Sigmoid colon (tissue), 7 donors: ENCODE data around the gene EGFLAM. TPM values are rescaled to one million over a fixed set of nuclear protein-coding genes. Genes with fewer than 3 reads are reported as not detected.
"Not testable (repeated sequence)": the region's sequence is repeated elsewhere in the genome, so short reads cannot be mapped to it uniquely, and the experiment has no call there.

Experiments used
- DNase-seq: peaks from one replicate; pipeline ENCODE4 v3.0.0-alpha.2; 2019
- H3K27ac ChIP-seq, 4 donors: fragments of 200-600 bp; sonication (generic); one replicate each; pipeline ENCODE4 v1.5.1; 2016 to 2019; ENCODE audit warnings: mild to moderate bottlenecking in 1 of 4
- H3K27me3 ChIP-seq, 3 donors: fragments of 200-600 bp; sonication (generic); one replicate each; pipeline ENCODE4 v1.5.1; 2019; ENCODE audit warnings: mild to moderate bottlenecking in 1 of 3
- H3K36me3 ChIP-seq, 4 donors: fragments of 200-600 bp; sonication (generic); one replicate each; pipeline ENCODE4 v1.5.1; 2016 to 2019
- H3K4me1 ChIP-seq, 4 donors: fragments of 200-600 bp; sonication (generic); one replicate each; pipeline ENCODE4 v1.5.1; 2017 to 2019
- H3K4me3 ChIP-seq, 4 donors: fragments of 200-600 bp; sonication (generic); one replicate each; pipeline ENCODE4 v1.5.1; 2017 to 2019; ENCODE audit warnings: mild to moderate bottlenecking in 2 of 4, moderate library complexity in 1 of 4
- H3K9me3 ChIP-seq, 4 donors: fragments of 200-600 bp in 3 of 4; sonication (generic) in 3 of 4; one replicate each; pipeline versions ENCODE4 v1.5.1 to v1.6.1; 2013 to 2019
- EP300 ChIP-seq, 4 donors: sonication (generic); formaldehyde crosslinking; IDR thresholded peaks; one replicate each; pipeline ENCODE4 v1.6.1; 2017; ENCODE audit warnings: antibody characterized with exemption in 4 of 4
- POLR2A ChIP-seq, 2 donors: fragments of 450-650 bp; IDR thresholded peaks; one replicate each; pipeline ENCODE4 v1.6.1; 2016; ENCODE audit warnings: antibody characterized with exemption in 2 of 2, mild to moderate bottlenecking in 2 of 2, moderate library complexity in 2 of 2
- POLR2AphosphoS5 ChIP-seq, 4 donors: sonication (generic); formaldehyde crosslinking; IDR thresholded peaks; one replicate each; pipeline ENCODE4 v1.6.1; 2017; ENCODE audit warnings: antibody characterized with exemption in 4 of 4
- WGBS, 2 donors: extraction: QIAGEN DNeasy Blood & Tissue Kit; methylation state at CpG; one replicate each; pipeline ENCODE4 v1.1.7; 2013; 5-methylcytosine and 5-hydroxymethylcytosine counted together
- intact Hi-C: fragments of 100-400 bp; cut with DNase I; formaldehyde crosslinking; loops from one replicate; pipeline ENCODE4 v1.15.1; 2023
- polyA plus RNA-seq, 3 donors: library from polyadenylated mRNA; stranded (reverse); fragments of 200-250 nt; gene quantifications; one replicate each; pipeline ENCODE4 v1.2.3, GENCODE V29; 2013
- total RNA-seq, 4 donors: library from RNA; depleted of rRNA; stranded (reverse); fragments of >200 nt; gene quantifications; one replicate each; pipeline ENCODE4 v1.1.0, GENCODE V29; 2016
- TF ChIP-seq, protein P1 (sequence below), 4 experiments: fragments of 450-650 bp in 3 of 4; fragments of 200-600 bp in 1 of 4; IDR thresholded peaks; one replicate each; pipeline ENCODE4 v1.5.1; 2016 to 2019; ENCODE audit warnings: antibody characterized with exemption in 4 of 4, mild to moderate bottlenecking in 3 of 4, moderate library complexity in 2 of 4
- donor health status: healthy with polysubstance abuse.
- donor health status: Bipolar disorder and iron deficiency.
- donor health status: healthy.

EGFLAM gene
- total and polyA plus RNA-seq, 7 donors = 0.46 to 5.7 (median 2.5) TPM

DNA sequence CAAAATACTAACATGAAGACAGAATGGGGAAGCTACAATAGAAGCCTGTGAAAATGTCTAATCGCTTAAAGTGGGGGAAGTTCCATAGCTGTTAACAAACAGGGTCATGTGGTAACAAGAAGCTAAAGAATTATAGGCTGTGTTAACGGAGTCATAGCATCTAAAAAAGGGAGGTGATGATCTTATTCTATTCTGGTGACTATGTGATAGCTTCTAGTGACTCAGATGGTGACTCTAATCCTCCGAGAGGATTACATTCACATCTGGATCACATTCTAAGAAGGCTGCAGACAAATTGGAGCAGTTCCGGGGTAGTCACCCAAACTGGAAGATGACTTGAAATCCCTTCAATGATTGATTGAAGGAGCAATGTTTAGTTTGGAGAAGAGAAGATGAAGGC, 156.0 kb downstream of the EGFLAM start:
- Histone ChIP-seq H3K9me3 (no peaks in the 10 kb centered on the region), H3K27me3 (no peaks in the 10 kb centered on the region), H3K27ac (no peak overlapping the region), H3K4me1 (peaks cover 0 to 9% (median 7%) of the 10 kb centered on the region in 4 donors), H3K4me3 (no peak overlapping the region), H3K36me3 (no peaks in the 10 kb centered on the region)
- intact Hi-C loops = no loop called here
- DNase-seq = no peak
- 77 to 79% methylated on average over 4 of the region's 4 CpGs for WGBS, 2 donors
- no peak for TF ChIP-seq EP300 (IDR thresholded peaks at IDR 0.05)
- TF ChIP-seq POLR2AphosphoS5 (IDR thresholded peaks at IDR 0.05) = no peak
- TF ChIP-seq, protein P1, sequence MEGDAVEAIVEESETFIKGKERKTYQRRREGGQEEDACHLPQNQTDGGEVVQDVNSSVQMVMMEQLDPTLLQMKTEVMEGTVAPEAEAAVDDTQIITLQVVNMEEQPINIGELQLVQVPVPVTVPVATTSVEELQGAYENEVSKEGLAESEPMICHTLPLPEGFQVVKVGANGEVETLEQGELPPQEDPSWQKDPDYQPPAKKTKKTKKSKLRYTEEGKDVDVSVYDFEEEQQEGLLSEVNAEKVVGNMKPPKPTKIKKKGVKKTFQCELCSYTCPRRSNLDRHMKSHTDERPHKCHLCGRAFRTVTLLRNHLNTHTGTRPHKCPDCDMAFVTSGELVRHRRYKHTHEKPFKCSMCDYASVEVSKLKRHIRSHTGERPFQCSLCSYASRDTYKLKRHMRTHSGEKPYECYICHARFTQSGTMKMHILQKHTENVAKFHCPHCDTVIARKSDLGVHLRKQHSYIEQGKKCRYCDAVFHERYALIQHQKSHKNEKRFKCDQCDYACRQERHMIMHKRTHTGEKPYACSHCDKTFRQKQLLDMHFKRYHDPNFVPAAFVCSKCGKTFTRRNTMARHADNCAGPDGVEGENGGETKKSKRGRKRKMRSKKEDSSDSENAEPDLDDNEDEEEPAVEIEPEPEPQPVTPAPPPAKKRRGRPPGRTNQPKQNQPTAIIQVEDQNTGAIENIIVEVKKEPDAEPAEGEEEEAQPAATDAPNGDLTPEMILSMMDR (IDR thresholded peaks at IDR 0.05) = no peak
- TF ChIP-seq POLR2A (IDR thresholded peaks at IDR 0.05) = no peak

DNA sequence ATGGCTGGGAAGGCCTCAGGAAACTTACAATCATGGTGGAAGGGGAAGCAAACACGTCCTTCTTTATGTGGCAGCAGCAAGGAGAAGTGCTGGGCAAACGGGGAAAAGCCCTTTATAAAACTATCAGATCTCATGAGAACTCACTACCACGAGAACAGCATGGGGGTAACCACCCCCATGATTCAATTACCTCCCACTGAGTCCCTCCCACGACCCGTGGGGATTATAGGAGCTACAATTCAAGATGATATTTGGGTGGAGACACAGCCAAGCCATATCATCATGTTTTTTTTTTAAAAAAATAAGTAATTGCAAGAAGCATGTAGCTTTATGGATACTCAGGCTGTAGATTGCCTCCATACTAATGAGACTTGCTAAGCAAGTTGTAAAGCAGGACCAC, 157.4 kb downstream of the EGFLAM start:
- H3K27me3 ChIP-seq, H3K4me3 ChIP-seq, DNase-seq, H3K9me3 ChIP-seq, H3K4me1 ChIP-seq, intact Hi-C loops, H3K27ac ChIP-seq, H3K36me3 ChIP-seq: not testable (repeated sequence)
- 37 to 67% methylated on average over 5 of the region's 5 CpGs for WGBS, 2 donors

GRCh38 chr5:38417658-38418017, 159.3 kb downstream of the EGFLAM start:
- Histone ChIP-seq H3K9me3 (no peaks in the 10 kb centered on the region), H3K27me3 (no peaks in the 10 kb centered on the region), H3K27ac (no peak overlapping the region), H3K4me1 (peaks cover 0 to 9% (median 7%) of the 10 kb centered on the region in 4 donors), H3K4me3 (no peak overlapping the region), H3K36me3 (no peaks in the 10 kb centered on the region)
- 31 to 42% methylated on average over 5 of the region's 5 CpGs for WGBS, 2 donors
- intact Hi-C loops = no loop called here
- TF ChIP-seq, protein P1 (IDR thresholded peaks at IDR 0.05) = no peak
- no peak for TF ChIP-seq EP300 (IDR thresholded peaks at IDR 0.05)
- TF ChIP-seq POLR2AphosphoS5 (IDR thresholded peaks at IDR 0.05) = no peak
- no peak for TF ChIP-seq POLR2A (IDR thresholded peaks at IDR 0.05)
- no peak for DNase-seq

- no peak overlapping the region for H3K4me3 ChIP-seq
- no peaks in the 10 kb centered on the region for H3K9me3 ChIP-seq
- TF ChIP-seq, protein P1 (IDR thresholded peaks at IDR 0.05) = no peak
- TF ChIP-seq EP300 (IDR thresholded peaks at IDR 0.05) (no peak), POLR2A (IDR thresholded peaks at IDR 0.05) (no peak), POLR2AphosphoS5 (IDR thresholded peaks at IDR 0.05) (no peak)
- H3K27me3 ChIP-seq = no peaks in the 10 kb centered on the region
- intact Hi-C loops = no loop called here
- no peak overlapping the region for H3K27ac ChIP-seq
- no peak for DNase-seq
- H3K4me1 ChIP-seq = no peaks in the 10 kb centered on the region
- WGBS, 2 donors = 90 to 93% methylated on average over 2 of the region's 2 CpGs
- no peaks in the 10 kb centered on the region for H3K36me3 ChIP-seq
Measured at GRCh38 chr5:38420246-38420645, 161.9 kb downstream of the EGFLAM start.

DNA sequence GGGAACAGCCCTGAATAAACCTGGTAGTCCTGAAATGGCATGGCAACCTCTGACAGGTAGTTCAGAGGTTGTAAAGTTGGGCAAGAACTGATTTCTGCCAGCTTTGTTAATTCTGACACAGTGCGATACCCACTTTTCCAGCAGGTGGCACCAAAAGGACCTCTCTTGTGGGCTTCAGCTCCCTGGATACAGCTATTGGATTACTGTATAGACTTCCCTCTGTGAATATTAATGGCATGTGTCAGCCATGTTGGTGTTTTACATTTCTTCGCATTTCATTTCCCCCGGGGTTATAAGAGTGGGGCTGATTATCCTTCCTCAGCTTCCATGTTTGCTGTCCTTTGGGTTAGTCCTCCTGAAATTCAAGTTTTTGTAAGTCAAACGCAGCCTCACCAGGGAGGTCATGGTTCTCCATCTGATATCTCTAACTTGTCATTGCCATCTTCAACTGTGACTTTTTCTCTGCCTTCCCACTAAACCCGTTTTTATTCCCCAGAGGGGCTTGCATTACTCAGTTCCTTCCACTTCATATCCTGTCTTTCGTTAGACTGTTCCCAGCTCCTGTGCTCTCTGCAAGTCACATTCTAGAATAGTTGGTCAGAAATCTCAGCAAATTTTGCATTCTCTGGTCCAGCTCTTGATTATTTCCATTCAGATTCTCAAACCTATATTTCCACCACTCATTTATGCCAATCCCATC, 162.5 kb downstream of the EGFLAM start:
- intact Hi-C loops = no loop called here
- peak; percentile 69 for DNase-seq
- Histone ChIP-seq H3K4me3 (no peak overlapping the region), H3K9me3 (no peaks in the 10 kb centered on the region), H3K27me3 (no peaks in the 10 kb centered on the region), H3K4me1 (no peaks in the 10 kb centered on the region), H3K36me3 (no peaks in the 10 kb centered on the region), H3K27ac (no peak overlapping the region)
- 51 to 56% methylated on average over 6 of the region's 6 CpGs for WGBS, 2 donors
- TF ChIP-seq, protein P1 (IDR thresholded peaks at IDR 0.05) = peak in 3 of 4 experiments; percentile 50 to 66 (median 61)
- no peak for TF ChIP-seq POLR2AphosphoS5 (IDR thresholded peaks at IDR 0.05)
